HepG2 (cell line): ENCODE results near the gene CARHSP1. TPM values are rescaled to one million over a fixed set of nuclear protein-coding genes. Genes with fewer than 3 reads are reported as not detected.

ENCODE experiments used
- MAF1 ChIP-seq: sonication (generic); formaldehyde crosslinking; IDR thresholded peaks from 2 replicates; pipeline ENCODE4 v1.5.0; 2020; ENCODE audit warnings: missing genetic modification reagents, borderline replicate concordance
- MBNL3 ChIP-seq: fragments of 250-450 bp; sonication (Bioruptor Pico); conservative IDR thresholded peaks from 2 replicates; pipeline ENCODE4 v1.8.0; 2022; ENCODE audit warnings: mild to moderate bottlenecking, inconsistent platforms
- MIER3 ChIP-seq: IDR thresholded peaks from 2 replicates; pipeline ENCODE4 v1.6.1; 2016; ENCODE audit warnings: missing compliant biosample characterization, borderline replicate concordance
- MYNN ChIP-seq: sonication (generic); formaldehyde crosslinking; IDR thresholded peaks from 2 replicates; pipeline ENCODE4 v1.4.0; 2020; ENCODE audit warnings: mild to moderate bottlenecking, low read depth, missing genetic modification reagents
- NFYB ChIP-seq: sonication (generic); formaldehyde crosslinking; IDR thresholded peaks from 2 replicates; pipeline ENCODE4 v1.4.0; 2020; ENCODE audit warnings: missing genetic modification reagents
- NPAS2 ChIP-seq: sonication (generic); formaldehyde crosslinking; IDR thresholded peaks from 2 replicates; pipeline ENCODE4 v1.8.0; 2022; ENCODE audit warnings: mild to moderate bottlenecking, missing genetic modification reagents, borderline replicate concordance
- PAWR ChIP-seq: sonication (generic); formaldehyde crosslinking; IDR thresholded peaks from 2 replicates; pipeline ENCODE4 v1.4.0; 2020; ENCODE audit warnings: missing genetic modification reagents, mild to moderate bottlenecking, borderline replicate concordance
- RBM39 ChIP-seq: fragments of 200-400 bp; formaldehyde crosslinking; IDR thresholded peaks from one replicate; pipeline ENCODE4 v1.6.1; 2018; ENCODE audit warnings: antibody characterized with exemption, mild to moderate bottlenecking, low read depth, low read length; ENCODE audit not compliant: poor library complexity, severe bottlenecking
- RFX5 ChIP-seq: IDR thresholded peaks from 2 replicates; pipeline ENCODE4 v1.6.1; 2011; ENCODE audit warnings: low read depth, low read length, improper control_type of control experiment
- ZNF570 ChIP-seq: sonication (generic); formaldehyde crosslinking; IDR thresholded peaks from 2 replicates; pipeline ENCODE4 v1.4.0; 2020; ENCODE audit warnings: mild to moderate bottlenecking, missing genetic modification reagents, borderline replicate concordance
- ZNF629 ChIP-seq: sonication (generic); formaldehyde crosslinking; conservative IDR thresholded peaks from 2 replicates; pipeline ENCODE4 v1.5.0; 2020; ENCODE audit warnings: missing genetic modification reagents
- ZNF652 ChIP-seq: IDR thresholded peaks from 2 replicates; pipeline ENCODE4 v1.6.1; 2016; ENCODE audit warnings: low read depth, borderline replicate concordance
- ZNF660 ChIP-seq: sonication (generic); formaldehyde crosslinking; IDR thresholded peaks from 2 replicates; pipeline ENCODE4 v1.5.1; 2020; ENCODE audit warnings: mild to moderate bottlenecking, low read depth, missing genetic modification reagents, borderline replicate concordance
- ZNF746 ChIP-seq: sonication (generic); formaldehyde crosslinking; IDR thresholded peaks from 2 replicates; pipeline ENCODE4 v1.8.0; 2022; ENCODE audit warnings: mild to moderate bottlenecking, missing genetic modification reagents
- ZNF782 ChIP-seq: sonication (generic); formaldehyde crosslinking; IDR thresholded peaks from 2 replicates; pipeline ENCODE4 v1.4.0; 2020; ENCODE audit warnings: missing genetic modification reagents, mild to moderate bottlenecking, borderline replicate concordance
- polyA plus RNA-seq, 8 experiments: library from polyadenylated mRNA; depleted of rRNA in 3 of 8; stranded (reverse) in 7 of 8; unstranded in 1 of 8; fragments of >200 nt; fragmentation: Illumina TruSeq in 4 of 8; extraction: Trizol in 4 of 8; gene quantifications; 2 replicates each; pipeline versions ENCODE4 v1.2.1 to v1.2.3, GENCODE V29; 2011 to 2016; ENCODE audit warnings: low read depth in 4 of 8, missing spikeins in 1 of 8, mixed read lengths in 1 of 8; ENCODE audit not compliant: insufficient read depth in 1 of 8
- total RNA-seq, 5 experiments: library from RNA; depleted of rRNA; stranded (reverse); fragments of >200 nt; fragmentation: Illumina TruSeq; extraction: Trizol; gene quantifications; 2 replicates each; pipeline ENCODE4 v1.2.3, GENCODE V29; 2016; ENCODE audit warnings: low read depth in 1 of 5
- TF ChIP-seq, protein P1 (sequence below): IDR thresholded peaks from 2 replicates; pipeline ENCODE4 v1.6.1; 2016; ENCODE audit warnings: missing compliant biosample characterization, missing genetic modification reagents, borderline replicate concordance
- TF ChIP-seq, protein P2 (sequence below): conservative IDR thresholded peaks from 2 replicates; pipeline ENCODE4 v1.6.1; 2018; ENCODE audit warnings: missing genetic modification reagents
- TF ChIP-seq, protein P3 (sequence below): sonication (generic); formaldehyde crosslinking; IDR thresholded peaks from 2 replicates; pipeline ENCODE4 v1.4.0; 2020; ENCODE audit warnings: missing genetic modification reagents
- TF ChIP-seq, protein P4 (sequence below): sonication (generic); formaldehyde crosslinking; IDR thresholded peaks from 2 replicates; pipeline ENCODE4 v1.8.0; 2022; ENCODE audit warnings: missing genetic modification reagents, mild to moderate bottlenecking, inconsistent platforms, borderline replicate concordance
- TF ChIP-seq, protein P5 (sequence below): sonication (generic); formaldehyde crosslinking; IDR thresholded peaks from 2 replicates; pipeline ENCODE4 v1.4.0; 2020; ENCODE audit warnings: missing genetic modification reagents, borderline replicate concordance

Gene CARHSP1
- total and polyA plus RNA-seq, 2 of the 13 experiments (the other 11 are each of a cell fraction or from before 2014, with no cell fraction given), result 173 to 345 TPM

DNA sequence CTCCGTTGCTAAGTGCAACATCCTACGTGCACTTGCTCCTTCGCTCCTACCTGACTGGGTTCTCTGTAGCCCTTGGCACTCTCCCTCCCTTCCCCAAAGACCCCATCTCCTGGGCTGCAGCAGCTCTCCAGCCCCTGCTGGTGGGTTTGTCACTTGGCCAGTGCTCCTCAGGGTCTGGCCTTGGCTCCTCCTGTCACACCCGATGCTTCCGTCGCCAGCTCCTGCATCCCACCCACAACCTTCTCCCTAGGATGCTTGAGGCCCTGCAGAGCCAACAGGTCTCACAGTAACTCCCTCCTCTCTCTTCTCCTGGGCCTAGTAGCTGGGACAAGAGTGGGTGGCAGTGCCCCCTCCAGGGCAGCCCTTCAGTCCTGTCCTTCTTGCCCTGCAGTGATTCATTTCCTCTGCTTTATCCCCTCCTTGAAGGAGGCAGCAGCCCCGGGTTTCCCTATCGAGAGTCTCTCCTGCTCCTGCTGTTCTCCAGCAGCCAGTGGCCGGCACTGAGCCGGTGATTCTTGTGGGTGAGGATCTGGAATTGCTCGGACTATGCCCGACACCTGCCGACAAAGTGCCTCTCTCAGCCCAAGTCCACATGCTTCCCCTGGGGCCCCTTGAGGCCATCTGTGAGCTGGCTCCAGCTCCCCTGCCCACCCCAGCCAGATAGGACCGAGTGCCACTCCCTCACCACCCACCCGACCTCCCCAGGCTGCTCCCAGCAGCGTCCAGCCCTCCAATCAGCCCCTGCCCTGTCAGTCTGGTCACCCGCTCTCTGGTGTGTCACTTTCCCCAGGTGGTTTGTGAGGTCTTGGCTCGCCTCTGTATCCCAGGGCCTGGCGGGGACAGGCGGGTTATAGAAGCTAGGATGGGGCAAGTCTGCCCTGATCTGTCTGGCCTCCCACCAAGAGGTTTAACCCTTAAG is 17.1 kb upstream of the CARHSP1 start (continued):
- TF ChIP-seq, protein P1, sequence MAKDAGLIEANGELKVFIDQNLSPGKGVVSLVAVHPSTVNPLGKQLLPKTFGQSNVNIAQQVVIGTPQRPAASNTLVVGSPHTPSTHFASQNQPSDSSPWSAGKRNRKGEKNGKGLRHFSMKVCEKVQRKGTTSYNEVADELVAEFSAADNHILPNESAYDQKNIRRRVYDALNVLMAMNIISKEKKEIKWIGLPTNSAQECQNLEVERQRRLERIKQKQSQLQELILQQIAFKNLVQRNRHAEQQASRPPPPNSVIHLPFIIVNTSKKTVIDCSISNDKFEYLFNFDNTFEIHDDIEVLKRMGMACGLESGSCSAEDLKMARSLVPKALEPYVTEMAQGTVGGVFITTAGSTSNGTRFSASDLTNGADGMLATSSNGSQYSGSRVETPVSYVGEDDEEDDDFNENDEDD (CRISPR knock-in tag), result no peak; the same call in 1 of the 2 replicates
- no peak for TF ChIP-seq MBNL3 (CRISPR knock-in tag)
- TF ChIP-seq ZNF782 (CRISPR knock-in tag), result no peak
- TF ChIP-seq, protein P2, sequence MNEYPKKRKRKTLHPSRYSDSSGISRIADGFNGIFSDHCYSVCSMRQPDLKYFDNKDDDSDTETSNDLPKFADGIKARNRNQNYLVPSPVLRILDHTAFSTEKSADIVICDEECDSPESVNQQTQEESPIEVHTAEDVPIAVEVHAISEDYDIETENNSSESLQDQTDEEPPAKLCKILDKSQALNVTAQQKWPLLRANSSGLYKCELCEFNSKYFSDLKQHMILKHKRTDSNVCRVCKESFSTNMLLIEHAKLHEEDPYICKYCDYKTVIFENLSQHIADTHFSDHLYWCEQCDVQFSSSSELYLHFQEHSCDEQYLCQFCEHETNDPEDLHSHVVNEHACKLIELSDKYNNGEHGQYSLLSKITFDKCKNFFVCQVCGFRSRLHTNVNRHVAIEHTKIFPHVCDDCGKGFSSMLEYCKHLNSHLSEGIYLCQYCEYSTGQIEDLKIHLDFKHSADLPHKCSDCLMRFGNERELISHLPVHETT (CRISPR knock-in tag), result no peak
- TF ChIP-seq ZNF652 (CRISPR knock-in tag), result peak; percentile 89; the same call in 1 of the 2 replicates
- TF ChIP-seq RFX5, result no peak; the same call in 1 of the 2 replicates
- TF ChIP-seq PAWR (CRISPR knock-in tag), result no peak
- no peak for TF ChIP-seq ZNF570 (CRISPR knock-in tag)
- no peak for TF ChIP-seq ZNF629 (CRISPR knock-in tag)
- TF ChIP-seq MIER3, result no peak; the same call in 1 of the 2 replicates
- TF ChIP-seq, protein P3, sequence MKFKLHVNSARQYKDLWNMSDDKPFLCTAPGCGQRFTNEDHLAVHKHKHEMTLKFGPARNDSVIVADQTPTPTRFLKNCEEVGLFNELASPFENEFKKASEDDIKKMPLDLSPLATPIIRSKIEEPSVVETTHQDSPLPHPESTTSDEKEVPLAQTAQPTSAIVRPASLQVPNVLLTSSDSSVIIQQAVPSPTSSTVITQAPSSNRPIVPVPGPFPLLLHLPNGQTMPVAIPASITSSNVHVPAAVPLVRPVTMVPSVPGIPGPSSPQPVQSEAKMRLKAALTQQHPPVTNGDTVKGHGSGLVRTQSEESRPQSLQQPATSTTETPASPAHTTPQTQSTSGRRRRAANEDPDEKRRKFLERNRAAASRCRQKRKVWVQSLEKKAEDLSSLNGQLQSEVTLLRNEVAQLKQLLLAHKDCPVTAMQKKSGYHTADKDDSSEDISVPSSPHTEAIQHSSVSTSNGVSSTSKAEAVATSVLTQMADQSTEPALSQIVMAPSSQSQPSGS (CRISPR knock-in tag), result no peak
- TF ChIP-seq RBM39, result peak; percentile 40
- TF ChIP-seq ZNF660 (CRISPR knock-in tag), result no peak
- no peak for TF ChIP-seq MAF1 (CRISPR knock-in tag)
- 0 out of 2 replicates have a peak, but pooled peaks have one; percentile 56 for TF ChIP-seq ZNF746 (CRISPR knock-in tag)
- TF ChIP-seq, protein P4, sequence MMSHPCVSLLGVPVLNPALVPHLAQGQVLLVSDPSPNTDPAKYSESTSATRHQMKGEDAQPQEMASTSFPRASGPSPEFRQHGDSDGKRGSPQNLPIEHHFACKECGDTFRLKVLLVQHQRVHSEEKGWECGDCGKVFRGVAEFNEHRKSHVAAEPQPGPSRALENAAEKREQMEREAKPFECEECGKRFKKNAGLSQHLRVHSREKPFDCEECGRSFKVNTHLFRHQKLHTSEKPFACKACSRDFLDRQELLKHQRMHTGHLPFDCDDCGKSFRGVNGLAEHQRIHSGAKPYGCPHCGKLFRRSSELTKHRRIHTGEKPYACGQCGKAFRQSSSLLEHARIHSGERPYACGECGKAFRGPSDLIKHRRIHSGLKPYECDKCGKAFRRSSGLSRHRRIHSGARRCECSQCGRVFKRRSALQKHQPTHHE, result no peak
- TF ChIP-seq NFYB, result peak; percentile 36
- no peak for TF ChIP-seq MYNN (CRISPR knock-in tag)
- TF ChIP-seq, protein P5, sequence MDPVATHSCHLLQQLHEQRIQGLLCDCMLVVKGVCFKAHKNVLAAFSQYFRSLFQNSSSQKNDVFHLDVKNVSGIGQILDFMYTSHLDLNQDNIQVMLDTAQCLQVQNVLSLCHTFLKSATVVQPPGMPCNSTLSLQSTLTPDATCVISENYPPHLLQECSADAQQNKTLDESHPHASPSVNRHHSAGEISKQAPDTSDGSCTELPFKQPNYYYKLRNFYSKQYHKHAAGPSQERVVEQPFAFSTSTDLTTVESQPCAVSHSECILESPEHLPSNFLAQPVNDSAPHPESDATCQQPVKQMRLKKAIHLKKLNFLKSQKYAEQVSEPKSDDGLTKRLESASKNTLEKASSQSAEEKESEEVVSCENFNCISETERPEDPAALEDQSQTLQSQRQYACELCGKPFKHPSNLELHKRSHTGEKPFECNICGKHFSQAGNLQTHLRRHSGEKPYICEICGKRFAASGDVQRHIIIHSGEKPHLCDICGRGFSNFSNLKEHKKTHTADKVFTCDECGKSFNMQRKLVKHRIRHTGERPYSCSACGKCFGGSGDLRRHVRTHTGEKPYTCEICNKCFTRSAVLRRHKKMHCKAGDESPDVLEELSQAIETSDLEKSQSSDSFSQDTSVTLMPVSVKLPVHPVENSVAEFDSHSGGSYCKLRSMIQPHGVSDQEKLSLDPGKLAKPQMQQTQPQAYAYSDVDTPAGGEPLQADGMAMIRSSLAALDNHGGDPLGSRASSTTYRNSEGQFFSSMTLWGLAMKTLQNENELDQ (CRISPR knock-in tag), result no peak
- no peak for TF ChIP-seq NPAS2
